SK-N-SH (cell line): Measurements from ENCODE around the gene PRSS3. TPM values are rescaled to one million over a fixed set of nuclear protein-coding genes. Genes with fewer than 3 reads are reported as not detected.
"Not testable (repeated sequence)": the region's sequence is repeated elsewhere in the genome, so short reads cannot be mapped to it uniquely, and the experiment has no call there.

Experiments
- CTCF ChIA-PET: fragments of 300-600, 350-600 bp; formaldehyde crosslinking; extraction: SDS; loops from one replicate; lab custom pipeline; 2021; lab: Yijun Ruan, JAX
- POLR2A ChIA-PET: fragments of 350-600 bp; sonication (Branson Sonifier 250); formaldehyde crosslinking; extraction: SDS; loops from one replicate; lab custom pipeline; 2020; ENCODE audit warnings: antibody characterized with exemption, inconsistent platforms; lab: Yijun Ruan, JAX
- DNase-seq: peaks from one replicate; pipeline ENCODE4 v3.0.0; 2012
- H2AFZ ChIP-seq: fragments of 200-600 bp; sonication (generic); 2 replicates; pipeline ENCODE4 v1.8.1; 2016; ENCODE audit warnings: antibody characterized with exemption, mild to moderate bottlenecking, low read depth
- H3F3A ChIP-seq: fragments of 200-600 bp; sonication (generic); replicated peaks from 2 replicates; pipeline ENCODE3; 2016; ENCODE audit warnings: antibody characterized with exemption, mild to moderate bottlenecking; ENCODE audit not compliant: insufficient read depth
- H3K27ac ChIP-seq, 2 experiments: fragments of 200-500 bp in 1 of 2; fragments of 200-600 bp in 1 of 2; sonication (Bioruptor generic) in 1 of 2; sonication (generic), shearing (Covaris generic) in 1 of 2; 2 replicates each; pipeline versions ENCODE4 v1.5.1 to v1.6.1; 2014 to 2016; ENCODE audit warnings: low read depth in 2 of 2, inconsistent platforms in 1 of 2, low read length in 1 of 2, mild to moderate bottlenecking in 1 of 2, mixed read lengths in 1 of 2
- H3K27me3 ChIP-seq: fragments of 200-600 bp; sonication (generic), shearing (Covaris generic); 2 replicates; pipeline ENCODE4 v1.6.1; 2016; ENCODE audit warnings: mixed run types; ENCODE audit not compliant: insufficient read depth
- H3K36me3 ChIP-seq, 2 experiments: fragments of 200-500 bp in 1 of 2; fragments of 200-600 bp in 1 of 2; sonication (Bioruptor generic) in 1 of 2; sonication (generic) in 1 of 2; replicated peaks in 1 of 2; 2 replicates each; pipeline versions ENCODE3 to v1.5.1; 2014 to 2016; ENCODE audit warnings: low read length in 1 of 2, mild to moderate bottlenecking in 1 of 2; ENCODE audit not compliant: insufficient read depth in 2 of 2, control insufficient read depth in 1 of 2
- H3K4me1 ChIP-seq, 2 experiments: fragments of 200-500 bp in 1 of 2; fragments of 200-600 bp in 1 of 2; sonication (Bioruptor generic) in 1 of 2; sonication (generic), shearing (Covaris generic) in 1 of 2; 2 replicates each; pipeline versions ENCODE4 v1.5.1 to v1.6.1; 2014 to 2016; ENCODE audit warnings: low read depth in 1 of 2, low read length in 1 of 2, mixed run types in 1 of 2; ENCODE audit not compliant: insufficient read depth in 2 of 2, control insufficient read depth in 1 of 2
- H3K4me2 ChIP-seq: fragments of 200-600 bp; sonication (generic), shearing (Covaris generic); 2 replicates; pipeline ENCODE4 v1.6.1; 2017; ENCODE audit warnings: mixed run types
- H3K4me3 ChIP-seq, 2 experiments: fragments of 200-500 bp in 1 of 2; fragments of 200-600 bp in 1 of 2; sonication (Bioruptor generic) in 1 of 2; sonication (generic), shearing (Covaris generic) in 1 of 2; 2 replicates each; pipeline versions ENCODE4 v1.5.1 to v1.8.1; 2014 to 2016; ENCODE audit warnings: low read depth in 2 of 2, inconsistent platforms in 1 of 2, low read length in 1 of 2, mild to moderate bottlenecking in 1 of 2, mixed read lengths in 1 of 2, moderate library complexity in 1 of 2
- H3K79me2 ChIP-seq: fragments of 200-600 bp; sonication (generic); 2 replicates; pipeline ENCODE4 v1.8.1; 2017; ENCODE audit warnings: mild to moderate bottlenecking; ENCODE audit not compliant: insufficient read depth
- H3K9ac ChIP-seq: fragments of 200-600 bp; sonication (generic); 2 replicates; pipeline ENCODE4 v1.6.1; 2017; ENCODE audit warnings: mixed run types
- H3K9me2 ChIP-seq: fragments of 200-600 bp; sonication (generic); 2 replicates; pipeline ENCODE4 v1.6.1; 2017; ENCODE audit warnings: mixed run types
- H3K9me3 ChIP-seq: fragments of 200-600 bp; sonication (generic); 2 replicates; pipeline ENCODE4 v1.6.1; 2017; ENCODE audit warnings: mixed run types, mild to moderate bottlenecking, moderate library complexity
- H4K20me1 ChIP-seq: fragments of 200-600 bp; sonication (generic); 2 replicates; pipeline ENCODE4 v1.6.1; 2017; ENCODE audit warnings: mild to moderate bottlenecking, mixed run types; ENCODE audit not compliant: insufficient read depth
- NFIC ChIP-seq: IDR thresholded peaks from 2 replicates; pipeline ENCODE4 v1.4.0; 2012; ENCODE audit warnings: borderline replicate concordance
- SIN3A ChIP-seq: IDR thresholded peaks from 2 replicates; pipeline ENCODE4 v1.6.1; 2012; ENCODE audit warnings: low read depth, mild to moderate bottlenecking, low read length, moderate library complexity, borderline replicate concordance
- WGBS: methylation state at CpG from one replicate; pipeline ENCODE4 v1.1.6; 2017; ENCODE audit warnings: low lambda C conversion rate; 5-methylcytosine and 5-hydroxymethylcytosine counted together
- polyA plus RNA-seq, 3 experiments: library from polyadenylated mRNA; depleted of rRNA; stranded (reverse); fragments of >200 nt; gene quantifications; 2 replicates each; pipeline ENCODE4 v1.2.3, GENCODE V29; 2012
- TF ChIP-seq, protein P1 (sequence below): IDR thresholded peaks from 2 replicates; pipeline ENCODE4 v1.4.0; 2012; ENCODE audit warnings: low read depth, borderline replicate concordance
- TF ChIP-seq, protein P2 (sequence below): IDR thresholded peaks from 2 replicates; pipeline ENCODE4 v1.6.1; 2012; ENCODE audit warnings: mild to moderate bottlenecking, low read depth, low read length, moderate library complexity

Gene PRSS3
- polyA plus RNA-seq, 1 of the 3 experiments (the other 2 are of a cell fraction), result 4.7 TPM

DNA sequence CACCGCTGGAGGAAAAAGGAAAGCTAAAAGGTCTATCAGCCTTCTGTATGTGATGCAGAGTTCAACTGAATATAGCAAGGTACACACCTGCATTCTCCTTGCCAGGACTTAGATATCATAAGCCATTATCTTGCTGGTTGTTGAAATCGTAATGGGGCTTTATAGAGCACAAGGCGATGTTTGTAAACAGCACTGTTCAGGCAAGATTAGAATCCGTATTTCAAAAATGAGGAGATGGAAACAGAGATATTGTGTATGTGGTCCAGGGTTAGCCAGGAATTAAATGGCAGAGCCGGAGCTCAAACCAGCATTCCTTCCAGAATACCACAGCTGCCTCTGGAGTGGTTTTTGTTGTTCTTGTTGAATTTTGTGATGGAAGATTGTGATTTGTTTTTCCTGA lies 42.6 kb upstream of the PRSS3 start:
- POLR2A ChIA-PET, H3K79me2 ChIP-seq, H3K4me3 ChIP-seq, H3F3A ChIP-seq, H3K9ac ChIP-seq, H3K9me2 ChIP-seq, H2AFZ ChIP-seq, H3K27me3 ChIP-seq, H3K4me2 ChIP-seq, DNase-seq, H3K36me3 ChIP-seq, H3K27ac ChIP-seq, H3K9me3 ChIP-seq, H4K20me1 ChIP-seq: not testable (repeated sequence)
- WGBS, result 85% methylated on average over 5 of the region's 5 CpGs
- H3K4me1 ChIP-seq, result peaks cover 0 to 14% of the 10 kb centered on the region in 2 experiments; a peak in 2 of 4 replicates
- CTCF ChIA-PET, result interaction anchor here (0.7 to 3.9 kb wide), 5 partner anchors 15 to 129 kb away, joined by 3 to 25 read pairs (median 4); no protein-coding TSS in a partner anchor

DNA sequence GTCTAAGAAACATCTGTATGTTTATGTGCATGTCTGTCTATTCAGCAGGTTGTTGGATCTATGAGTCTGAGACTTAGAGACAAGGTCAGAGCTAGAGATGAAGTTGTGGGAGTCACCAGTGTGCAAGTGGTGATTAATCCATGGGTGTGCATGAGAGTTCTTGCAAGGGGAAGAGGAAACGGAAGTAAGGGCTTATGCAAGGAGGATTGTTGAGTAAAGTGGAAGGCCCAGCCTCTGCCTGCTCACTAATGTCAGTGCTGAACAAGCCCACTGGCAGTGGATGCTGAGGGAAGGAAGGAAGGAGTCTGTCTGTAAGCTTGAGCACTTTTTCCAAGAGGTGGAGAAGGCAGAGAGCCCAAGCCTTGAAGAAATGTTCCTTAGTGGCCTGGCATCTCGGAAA lies 35.7 kb upstream of the PRSS3 start:
- H3K9ac ChIP-seq, H3K27ac ChIP-seq, DNase-seq, H3K9me2 ChIP-seq, H3K79me2 ChIP-seq, H3K36me3 ChIP-seq, CTCF ChIA-PET, H3K4me2 ChIP-seq, H3K9me3 ChIP-seq, H4K20me1 ChIP-seq, H3K4me1 ChIP-seq, POLR2A ChIA-PET, H3K4me3 ChIP-seq, H3K27me3 ChIP-seq, H2AFZ ChIP-seq, H3F3A ChIP-seq: not testable (repeated sequence)
- WGBS, result 79% methylated on average over 2 of the region's 2 CpGs

DNA sequence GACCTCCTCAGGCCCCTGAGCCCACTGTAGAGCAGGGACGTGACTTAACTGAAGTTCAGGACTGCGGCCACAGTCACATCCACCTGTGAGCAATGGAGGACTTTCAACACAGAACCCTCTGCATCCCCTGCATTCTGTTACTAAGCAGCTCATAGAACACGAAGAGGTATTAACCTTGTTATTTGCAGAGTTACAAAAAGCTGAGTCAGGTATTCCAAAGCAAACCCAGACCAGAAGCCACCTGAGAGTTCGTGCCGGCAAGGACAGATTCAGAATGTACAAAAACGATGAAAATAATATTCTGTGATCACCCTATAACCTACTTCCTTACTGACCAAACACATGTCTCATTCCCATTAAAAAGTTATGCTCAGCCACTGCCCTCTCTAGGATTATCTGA lies 33.0 kb upstream of the PRSS3 start:
- Histone ChIP-seq H3K9ac (no peak overlapping the region), H3K79me2 (no peaks in the 10 kb centered on the region), H3K9me2 (no peaks in the 10 kb centered on the region), H3K4me1 (no peaks in the 10 kb centered on the region; a peak in 1 of 4 replicates), H3K27me3 (no peaks in the 10 kb centered on the region), H4K20me1 (no peaks in the 10 kb centered on the region), H3K9me3 (no peaks in the 10 kb centered on the region), H3K4me3 (no peak overlapping the region), H3K27ac (no peak overlapping the region), H2AFZ (no peak overlapping the region), H3F3A (peaks cover 15% of the 10 kb centered on the region), H3K36me3 (no peaks in the 10 kb centered on the region), H3K4me2 (no peak overlapping the region)
- TF ChIP-seq, protein P1, sequence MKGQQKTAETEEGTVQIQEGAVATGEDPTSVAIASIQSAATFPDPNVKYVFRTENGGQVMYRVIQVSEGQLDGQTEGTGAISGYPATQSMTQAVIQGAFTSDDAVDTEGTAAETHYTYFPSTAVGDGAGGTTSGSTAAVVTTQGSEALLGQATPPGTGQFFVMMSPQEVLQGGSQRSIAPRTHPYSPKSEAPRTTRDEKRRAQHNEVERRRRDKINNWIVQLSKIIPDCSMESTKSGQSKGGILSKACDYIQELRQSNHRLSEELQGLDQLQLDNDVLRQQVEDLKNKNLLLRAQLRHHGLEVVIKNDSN, result no peak
- TF ChIP-seq NFIC (no peak), SIN3A (no peak)
- TF ChIP-seq, protein P2, sequence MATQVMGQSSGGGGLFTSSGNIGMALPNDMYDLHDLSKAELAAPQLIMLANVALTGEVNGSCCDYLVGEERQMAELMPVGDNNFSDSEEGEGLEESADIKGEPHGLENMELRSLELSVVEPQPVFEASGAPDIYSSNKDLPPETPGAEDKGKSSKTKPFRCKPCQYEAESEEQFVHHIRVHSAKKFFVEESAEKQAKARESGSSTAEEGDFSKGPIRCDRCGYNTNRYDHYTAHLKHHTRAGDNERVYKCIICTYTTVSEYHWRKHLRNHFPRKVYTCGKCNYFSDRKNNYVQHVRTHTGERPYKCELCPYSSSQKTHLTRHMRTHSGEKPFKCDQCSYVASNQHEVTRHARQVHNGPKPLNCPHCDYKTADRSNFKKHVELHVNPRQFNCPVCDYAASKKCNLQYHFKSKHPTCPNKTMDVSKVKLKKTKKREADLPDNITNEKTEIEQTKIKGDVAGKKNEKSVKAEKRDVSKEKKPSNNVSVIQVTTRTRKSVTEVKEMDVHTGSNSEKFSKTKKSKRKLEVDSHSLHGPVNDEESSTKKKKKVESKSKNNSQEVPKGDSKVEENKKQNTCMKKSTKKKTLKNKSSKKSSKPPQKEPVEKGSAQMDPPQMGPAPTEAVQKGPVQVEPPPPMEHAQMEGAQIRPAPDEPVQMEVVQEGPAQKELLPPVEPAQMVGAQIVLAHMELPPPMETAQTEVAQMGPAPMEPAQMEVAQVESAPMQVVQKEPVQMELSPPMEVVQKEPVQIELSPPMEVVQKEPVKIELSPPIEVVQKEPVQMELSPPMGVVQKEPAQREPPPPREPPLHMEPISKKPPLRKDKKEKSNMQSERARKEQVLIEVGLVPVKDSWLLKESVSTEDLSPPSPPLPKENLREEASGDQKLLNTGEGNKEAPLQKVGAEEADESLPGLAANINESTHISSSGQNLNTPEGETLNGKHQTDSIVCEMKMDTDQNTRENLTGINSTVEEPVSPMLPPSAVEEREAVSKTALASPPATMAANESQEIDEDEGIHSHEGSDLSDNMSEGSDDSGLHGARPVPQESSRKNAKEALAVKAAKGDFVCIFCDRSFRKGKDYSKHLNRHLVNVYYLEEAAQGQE, result no peak
- POLR2A ChIA-PET, result interaction anchor here (0.6 kb wide), 1 partner anchor 63 kb away, joined by 3 read pairs; no protein-coding TSS in a partner anchor
- CTCF ChIA-PET, result interaction anchor here (0.6 to 1.5 kb wide), 3 partner anchors 23 to 138 kb away, joined by 3 to 4 read pairs (median 3); no protein-coding TSS in a partner anchor
- no peak for DNase-seq
- 86% methylated on average over 6 of the region's 6 CpGs for WGBS

DNA sequence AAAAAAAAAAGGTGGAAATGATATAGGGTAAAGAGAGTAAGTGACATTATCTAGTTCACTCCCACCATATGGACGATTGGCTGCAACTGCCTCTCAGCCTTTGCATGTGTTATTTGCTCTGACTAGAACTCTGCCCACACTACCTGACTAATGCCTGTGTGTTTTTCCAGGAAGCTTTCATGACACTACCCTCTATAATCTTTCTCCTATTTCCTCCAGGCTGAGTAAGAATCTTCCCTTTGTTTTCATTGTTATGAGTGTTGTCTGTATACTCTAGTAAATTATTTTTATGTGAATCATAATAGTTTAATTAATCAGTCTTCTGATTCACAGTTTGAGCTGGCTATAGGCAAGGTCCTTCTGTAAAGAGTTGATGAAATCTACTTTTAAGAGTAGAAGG lies 31.7 kb upstream of the PRSS3 start:
- CTCF ChIA-PET, result interaction anchor here (0.7 kb wide), 1 partner anchor 33 kb away, joined by 3 read pairs; no protein-coding TSS in a partner anchor
- 17% methylated on average over 1 of the region's 1 CpG for WGBS
- POLR2A ChIA-PET, result not testable (repeated sequence)

More for the DNA sequence above, 31.7 kb upstream of the PRSS3 start:
- Histone ChIP-seq H3K27ac (peak overlapping the region in 1 of 2 experiments; percentile 37; a peak in 1 of 4 replicates), H3F3A (peaks cover 15% of the 10 kb centered on the region)
- not testable (repeated sequence) for H3K79me2 ChIP-seq, H4K20me1 ChIP-seq, H3K27me3 ChIP-seq, H3K4me3 ChIP-seq, H3K9me2 ChIP-seq, H3K4me1 ChIP-seq, H3K9ac ChIP-seq, H3K36me3 ChIP-seq, H2AFZ ChIP-seq, H3K4me2 ChIP-seq, DNase-seq, H3K9me3 ChIP-seq
